ENCODE results near the gene HSD17B11.
"Not testable (repeated sequence)": the region's sequence is repeated elsewhere in the genome, so short reads cannot be mapped to it uniquely, and the experiment has no call there.

Gene HSD17B11, protein sequence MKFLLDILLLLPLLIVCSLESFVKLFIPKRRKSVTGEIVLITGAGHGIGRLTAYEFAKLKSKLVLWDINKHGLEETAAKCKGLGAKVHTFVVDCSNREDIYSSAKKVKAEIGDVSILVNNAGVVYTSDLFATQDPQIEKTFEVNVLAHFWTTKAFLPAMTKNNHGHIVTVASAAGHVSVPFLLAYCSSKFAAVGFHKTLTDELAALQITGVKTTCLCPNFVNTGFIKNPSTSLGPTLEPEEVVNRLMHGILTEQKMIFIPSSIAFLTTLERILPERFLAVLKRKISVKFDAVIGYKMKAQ

GRCh38 chr4:87390891-87391575 lies at the start of gene HSD17B11:
Gene HSD17B11, minus strand, starts transcription at chr4:87391188. Its CDS starts 118 bp downstream, at chr4:87391070.
- peak; percentile 62 for DNase-seq (ENCODE audit: low read depth, low spot score)

DNA sequence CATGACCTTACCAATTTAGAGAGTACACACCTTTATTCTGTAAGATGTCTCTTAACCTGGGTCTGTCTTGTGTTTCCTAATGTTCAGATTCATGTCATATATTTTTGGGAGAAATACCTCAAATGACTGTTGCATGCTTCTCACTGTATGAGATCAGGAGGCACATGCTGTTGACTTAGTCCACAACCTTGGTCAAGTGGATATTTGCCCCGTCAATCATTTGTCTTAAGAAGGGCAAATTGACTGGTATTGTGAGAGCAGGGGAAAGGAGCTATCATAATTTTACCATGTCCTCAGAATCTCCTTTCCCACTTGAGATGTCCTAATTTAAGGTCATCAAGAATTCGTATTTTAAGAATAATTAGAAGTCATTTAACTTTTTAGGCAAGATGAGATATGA lies 42.4 kb upstream of the HSD17B11 start:
- no peak for DNase-seq (ENCODE audit: low read depth, low spot score)

DNA sequence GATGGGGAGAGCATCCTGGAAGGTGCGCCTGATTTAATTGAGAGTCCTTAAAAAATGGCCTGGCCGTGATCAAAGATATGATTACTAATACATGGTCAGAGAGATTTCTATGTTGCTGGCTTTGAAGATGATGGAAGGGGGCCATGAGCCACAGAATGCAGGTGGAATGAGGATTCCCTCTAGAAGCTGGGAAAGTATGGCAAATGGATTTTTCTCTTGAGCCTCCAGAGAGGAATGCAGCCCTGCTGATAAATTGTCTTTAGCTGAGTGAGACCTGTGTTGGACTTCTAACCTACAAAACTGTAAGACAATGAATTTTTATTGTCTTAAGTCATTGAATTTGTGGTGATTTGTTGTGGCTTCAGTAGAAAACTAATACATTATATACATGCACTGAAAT lies 39.0 kb upstream of the HSD17B11 start:
- no peak for DNase-seq (ENCODE audit: low read depth, low spot score)

GRCh38 chr4:87428979-87429378 lies 38.0 kb upstream of the HSD17B11 start:
- DNase-seq (ENCODE audit: low read depth, low spot score) = no peak

DNA sequence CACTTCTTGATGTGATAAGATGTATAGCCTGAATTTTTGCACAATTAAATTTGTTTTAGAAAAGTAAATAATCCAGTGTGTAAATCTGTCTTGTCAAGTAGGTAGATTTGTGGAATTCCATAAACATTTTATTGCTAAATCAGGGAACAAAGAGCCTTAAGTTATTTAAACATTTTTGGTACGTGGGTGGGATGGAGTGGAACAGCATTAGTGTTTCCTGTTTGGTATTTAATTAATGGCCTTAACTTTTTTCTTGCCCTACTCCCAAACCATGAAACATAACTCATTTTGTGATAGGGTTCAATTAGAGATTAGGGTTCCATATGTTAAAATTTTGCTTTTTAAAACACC lies 36.5 kb upstream of the HSD17B11 start:
- no peak for DNase-seq (ENCODE audit: low read depth, low spot score)

GRCh38 chr4:87426865-87427517 lies 36.0 kb upstream of the HSD17B11 start:
- DNase-seq (ENCODE audit: low read depth, low spot score) = no peak

DNA sequence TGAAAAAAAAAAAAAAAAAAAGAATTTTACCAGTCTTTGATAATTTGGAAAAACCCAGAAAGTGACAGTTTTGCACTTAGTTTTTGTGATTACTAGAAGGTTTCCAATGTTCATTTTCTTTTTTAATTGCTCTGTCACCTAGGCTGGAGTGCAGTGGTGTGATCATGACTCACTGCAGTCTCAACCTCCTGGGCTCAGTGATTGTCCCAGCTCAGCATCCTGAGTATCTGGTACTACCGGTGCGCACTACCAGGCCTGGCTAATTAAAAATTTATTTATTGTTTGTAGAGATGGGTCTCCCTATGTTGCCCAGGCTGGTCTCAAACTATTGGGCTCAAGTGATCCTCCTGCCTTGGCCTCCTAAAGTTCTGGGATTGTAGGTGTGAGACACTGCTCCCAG lies 34.7 kb upstream of the HSD17B11 start:
- DNase-seq (ENCODE audit: low read depth, low spot score) = no peak

DNA sequence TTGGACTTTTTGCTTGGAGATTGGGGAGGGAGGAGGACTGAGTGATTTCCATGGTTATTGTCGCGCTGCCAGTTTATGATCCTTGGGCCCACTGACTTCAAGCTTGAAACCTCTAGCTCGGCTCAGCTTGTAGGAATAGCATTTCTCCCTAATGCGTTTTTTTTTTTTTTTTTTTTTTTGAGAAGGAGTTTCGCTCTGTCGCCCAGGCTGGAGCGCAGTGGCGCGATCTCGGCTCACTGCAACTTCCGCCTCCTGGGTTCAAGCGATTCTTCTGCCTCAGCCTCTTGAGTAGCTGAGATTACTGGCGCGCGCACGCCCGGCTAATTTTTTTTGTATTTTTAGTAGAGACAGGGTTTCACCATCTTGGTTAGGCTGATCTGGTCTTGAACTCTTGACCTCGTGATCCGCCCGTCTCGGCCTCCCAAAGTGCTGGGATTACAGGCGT lies 33.1 kb upstream of the HSD17B11 start:
- DNase-seq (ENCODE audit: low read depth, low spot score) = not testable (repeated sequence)

- no peak for DNase-seq (ENCODE audit: low read depth, low spot score)
These were observed 32.5 kb upstream of the HSD17B11 start for GRCh38 chr4:87423317-87424098.

- peak; percentile 85 for DNase-seq (ENCODE audit: low read depth, low spot score)
These were observed 31.4 kb upstream of the HSD17B11 start, which contains the start of gene NUDT9 for GRCh38 chr4:87422104-87423052. Gene NUDT9, plus strand, starts transcription at chr4:87422573. Its CDS starts 333 bp downstream, at chr4:87422906.

DNA sequence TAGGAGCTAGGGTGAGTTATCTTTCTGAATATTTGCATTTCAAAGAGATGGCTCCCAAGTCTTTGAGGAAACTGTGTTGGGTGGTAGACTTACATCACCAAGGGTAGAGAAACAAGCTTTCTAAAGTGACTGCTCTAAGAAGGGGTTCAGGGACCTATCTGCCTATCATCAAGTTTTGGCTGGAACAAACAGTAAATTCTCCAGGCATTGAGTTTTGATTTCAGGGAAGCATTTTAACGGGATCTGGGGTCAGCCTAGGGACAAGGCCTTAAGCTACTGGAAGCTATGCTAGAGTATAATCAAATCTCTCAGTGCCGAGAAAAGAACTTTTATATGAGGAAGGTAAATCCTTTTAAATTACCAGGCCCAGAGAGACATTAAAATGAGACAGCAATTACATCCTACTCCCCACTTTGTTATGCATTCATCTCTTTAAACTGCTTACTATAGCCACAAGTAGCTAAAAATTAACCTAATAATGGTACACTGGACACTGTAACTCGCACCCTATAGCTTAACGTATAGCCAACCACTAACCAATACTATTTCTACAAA lies 29.4 kb upstream of the HSD17B11 start:
- no peak for DNase-seq (ENCODE audit: low read depth, low spot score)

GRCh38 chr4:87419578-87420249 lies 28.7 kb upstream of the HSD17B11 start:
- no peak for DNase-seq (ENCODE audit: low read depth, low spot score)

GRCh38 chr4:87418410-87418809 lies 27.4 kb upstream of the HSD17B11 start:
- not testable (repeated sequence) for DNase-seq (ENCODE audit: low read depth, low spot score)

DNA sequence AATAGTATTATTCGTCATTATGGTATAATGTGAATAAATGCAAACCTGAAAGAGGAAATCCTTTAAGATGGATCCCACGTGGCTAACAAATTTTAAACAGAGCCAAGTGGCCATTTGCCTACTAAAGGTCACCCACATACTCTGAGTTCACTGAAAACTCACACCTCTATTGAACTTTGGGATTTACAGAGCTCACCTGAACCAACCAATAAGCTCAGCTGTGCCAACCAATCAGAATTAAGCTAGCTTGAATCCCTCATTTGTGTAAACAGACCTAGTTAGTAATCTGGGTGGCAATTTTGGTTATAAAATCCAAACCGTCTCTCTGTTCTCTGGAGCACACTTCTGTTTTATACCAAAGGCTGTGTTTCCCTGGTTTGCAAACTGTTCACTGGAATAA lies 26.0 kb upstream of the HSD17B11 start:
- no peak for DNase-seq (ENCODE audit: low read depth, low spot score)

DNA sequence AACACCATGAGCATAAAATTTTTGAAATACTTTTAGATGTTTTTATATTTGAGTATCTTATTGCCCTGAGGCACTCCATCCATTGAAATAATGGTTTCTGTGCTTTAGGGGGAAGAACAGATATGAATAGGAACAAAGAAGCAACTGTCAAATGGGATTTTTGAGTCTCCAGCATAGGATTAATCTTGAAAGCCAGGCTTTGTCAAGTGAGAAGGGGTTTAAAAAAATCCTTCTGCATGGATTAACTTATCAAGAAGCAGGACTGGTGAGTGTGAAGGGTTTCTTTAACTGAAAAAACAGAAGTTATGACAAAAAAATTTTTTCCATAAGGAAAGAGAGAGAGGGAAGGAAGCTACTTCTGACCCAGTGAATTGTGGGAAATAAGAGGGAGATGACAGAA lies 23.8 kb upstream of the HSD17B11 start:
- no peak for DNase-seq (ENCODE audit: low read depth, low spot score)

GRCh38 chr4:87410679-87411078 lies 19.7 kb upstream of the HSD17B11 start:
- DNase-seq (ENCODE audit: low read depth, low spot score) = no peak

DNA sequence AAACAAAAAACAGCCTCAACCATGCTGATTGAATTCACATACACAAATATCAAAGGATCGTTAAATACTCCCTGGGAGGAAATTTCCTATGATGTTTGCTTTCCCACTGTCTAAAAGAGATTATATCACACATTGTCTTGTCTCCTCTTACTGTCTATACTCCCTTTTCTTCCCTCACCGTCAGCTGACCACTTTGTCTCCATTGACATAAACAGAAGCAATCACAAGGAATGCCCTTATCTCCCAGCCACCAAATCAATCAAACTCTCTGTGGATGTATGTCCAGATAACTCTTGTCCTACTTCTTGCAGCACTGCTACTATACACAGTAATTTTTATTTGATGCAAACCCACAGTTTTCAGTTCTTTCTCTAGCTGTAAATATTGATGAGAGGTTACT lies 19.2 kb upstream of the HSD17B11 start:
- DNase-seq (ENCODE audit: low read depth, low spot score) = no peak

GRCh38 chr4:87409420-87409939 lies 18.5 kb upstream of the HSD17B11 start:
- DNase-seq (ENCODE audit: low read depth, low spot score) = no peak

GRCh38 chr4:87406902-87407301 lies 15.9 kb upstream of the HSD17B11 start:
- DNase-seq (ENCODE audit: low read depth, low spot score) = not testable (repeated sequence)

DNA sequence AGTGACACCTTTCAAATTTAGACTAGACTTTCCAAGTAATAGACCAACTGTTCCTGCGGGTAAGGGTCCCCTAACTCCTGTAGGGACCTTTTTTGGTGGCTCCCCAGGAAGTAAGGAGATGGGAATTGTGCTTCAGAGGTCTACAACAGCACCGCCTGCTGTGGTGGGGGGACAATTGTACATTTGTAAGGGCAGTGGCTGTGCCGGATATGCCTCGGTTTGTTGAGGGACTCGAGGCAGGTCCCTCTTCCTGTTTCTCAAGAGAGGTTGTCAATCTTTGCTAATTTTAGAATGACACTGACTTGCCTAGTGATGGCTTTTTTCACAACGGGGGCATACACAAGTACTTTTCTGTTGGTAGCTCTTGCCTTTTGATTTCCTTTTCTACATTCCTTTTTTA lies 15.5 kb upstream of the HSD17B11 start:
- DNase-seq (ENCODE audit: low read depth, low spot score) = no peak
